PC-9 (cell line): ENCODE data around the gene GSTA5. TPM values are rescaled to one million over a fixed set of nuclear protein-coding genes. Genes with fewer than 3 reads are reported as not detected.
"Not testable (repeated sequence)": the region's sequence is repeated elsewhere in the genome, so short reads cannot be mapped to it uniquely, and the experiment has no call there.

Experiments used
- BruUV-seq: library from RNA; stranded (reverse); fragments of 400-500 nt; replicated peaks from 2 replicates; lab custom pipeline; 2021; lab: Mats Ljungman, UMichigan
- CTCF ChIA-PET: fragments of 300-600 bp; sonication (Branson Sonifier 250); formaldehyde crosslinking; loops from one replicate; lab custom pipeline; 2022; ENCODE audit warnings: antibody characterized with exemption; lab: Charles Lee
- POLR2A ChIA-PET: fragments of 300-600 bp; sonication (Branson Sonifier 250); formaldehyde crosslinking; loops from one replicate; lab custom pipeline; 2022; ENCODE audit warnings: antibody characterized with exemption; ENCODE audit not compliant: unreplicated experiment; lab: Charles Lee
- DNase-seq, 2 experiments: peaks; one replicate each; pipeline versions ENCODE4 v3.0.0 to v3.0.0-alpha.2; 2015 to 2022; ENCODE audit warnings: mixed read lengths in 1 of 2
- H2AFZ ChIP-seq: fragments of 200-600 bp; sonication (generic); 2 replicates; pipeline ENCODE4 v1.8.1; 2017; ENCODE audit warnings: antibody characterized with exemption
- H3F3A ChIP-seq: fragments of 200-600 bp; sonication (generic); 2 replicates; pipeline ENCODE4 v1.8.1; 2017; ENCODE audit warnings: antibody characterized with exemption, mild to moderate bottlenecking, low read depth; ENCODE audit not compliant: insufficient read depth
- H3K27ac ChIP-seq: fragments of 200-600 bp; sonication (generic); 2 replicates; pipeline ENCODE4 v1.6.1; 2016; ENCODE audit warnings: mixed run types
- H3K27me3 ChIP-seq: fragments of 200-600 bp; sonication (generic); 2 replicates; pipeline ENCODE4 v1.6.1; 2016; ENCODE audit warnings: low read depth, mixed run types; ENCODE audit not compliant: insufficient read depth
- H3K36me3 ChIP-seq: fragments of 200-600 bp; sonication (generic); 2 replicates; pipeline ENCODE4 v1.6.1; 2016; ENCODE audit warnings: low read depth, mixed run types
- H3K4me1 ChIP-seq: fragments of 200-600 bp; sonication (generic); replicated peaks from 2 replicates; pipeline ENCODE4 v1.6.1; 2016; ENCODE audit warnings: mixed run types; ENCODE audit not compliant: insufficient read depth
- H3K4me2 ChIP-seq: fragments of 200-600 bp; sonication (generic); 2 replicates; pipeline ENCODE4 v1.6.1; 2017; ENCODE audit warnings: mixed run types
- H3K4me3 ChIP-seq: fragments of 200-600 bp; sonication (generic); 2 replicates; pipeline ENCODE4 v1.6.1; 2016; ENCODE audit warnings: mixed run types
- H3K79me2 ChIP-seq: fragments of 200-600 bp; sonication (generic); 2 replicates; pipeline ENCODE4 v1.6.1; 2017; ENCODE audit warnings: low read depth, mixed run types
- H3K9me2 ChIP-seq: fragments of 200-600 bp; sonication (generic); 2 replicates; pipeline ENCODE4 v1.8.1; 2017; ENCODE audit warnings: mild to moderate bottlenecking; ENCODE audit not compliant: insufficient read depth
- H3K9me3 ChIP-seq: fragments of 200-600 bp; sonication (generic); 2 replicates; pipeline ENCODE4 v1.8.1; 2016; ENCODE audit warnings: low read depth; ENCODE audit not compliant: insufficient read depth
- H4K20me1 ChIP-seq: fragments of 200-600 bp; sonication (generic); 2 replicates; pipeline ENCODE4 v1.8.1; 2017; ENCODE audit not compliant: insufficient read depth
- EZH2 ChIP-seq: fragments of 200-600 bp; sonication (generic); IDR thresholded peaks from 2 replicates; pipeline ENCODE4 v1.8.0; 2017; ENCODE audit warnings: antibody characterized with exemption, low read depth
- intact Hi-C: fragments of 100-400 bp; cut with micrococcal nuclease; formaldehyde crosslinking; loops from one replicate; pipeline ENCODE4 v1.10.0; 2022; ENCODE audit not compliant: unreplicated experiment
- total RNA-seq: library from RNA; stranded (reverse); gene quantifications from 2 replicates; pipeline ENCODE4 v1.2.3, GENCODE V29; 2021
- TF ChIP-seq, protein P1 (sequence below): fragments of 200-600 bp; sonication (generic); conservative IDR thresholded peaks from 2 replicates; pipeline ENCODE4 v1.6.1; 2017; ENCODE audit warnings: mixed run types, antibody characterized with exemption, mild to moderate bottlenecking, moderate library complexity

Gene GSTA5
- total RNA-seq, 1 experiment from 2014 or later: not detected

DNA sequence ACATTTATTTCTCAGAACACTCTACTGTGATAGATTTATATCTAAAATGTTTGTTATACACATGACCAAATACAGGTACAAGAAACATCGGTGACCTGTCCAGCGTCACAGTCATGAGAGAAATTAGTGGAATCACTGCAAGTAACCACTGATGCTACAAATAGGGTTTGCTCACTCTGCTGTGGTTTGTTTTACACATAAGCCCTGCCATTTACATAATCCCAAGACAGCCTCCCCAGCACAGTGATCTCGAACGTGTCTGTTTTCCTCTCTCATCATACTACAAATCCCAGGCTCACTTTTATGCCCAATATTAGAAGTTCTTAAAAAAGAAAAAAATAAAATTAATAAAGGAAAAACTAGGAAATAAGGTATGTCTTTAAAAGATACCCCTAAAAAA, 30.8 kb downstream of the GSTA5 start:
- H4K20me1 ChIP-seq, CTCF ChIA-PET, H2AFZ ChIP-seq, H3K4me1 ChIP-seq, H3K79me2 ChIP-seq, H3K36me3 ChIP-seq, H3K27me3 ChIP-seq, H3K4me3 ChIP-seq, DNase-seq, H3F3A ChIP-seq, H3K27ac ChIP-seq, H3K9me3 ChIP-seq, POLR2A ChIA-PET, BruUV-seq, H3K4me2 ChIP-seq, H3K9me2 ChIP-seq: not testable (repeated sequence)
- intact Hi-C loops: loop anchor here (10.0 kb wide), 1 partner anchor 85 kb away; no protein-coding TSS in a partner anchor

DNA sequence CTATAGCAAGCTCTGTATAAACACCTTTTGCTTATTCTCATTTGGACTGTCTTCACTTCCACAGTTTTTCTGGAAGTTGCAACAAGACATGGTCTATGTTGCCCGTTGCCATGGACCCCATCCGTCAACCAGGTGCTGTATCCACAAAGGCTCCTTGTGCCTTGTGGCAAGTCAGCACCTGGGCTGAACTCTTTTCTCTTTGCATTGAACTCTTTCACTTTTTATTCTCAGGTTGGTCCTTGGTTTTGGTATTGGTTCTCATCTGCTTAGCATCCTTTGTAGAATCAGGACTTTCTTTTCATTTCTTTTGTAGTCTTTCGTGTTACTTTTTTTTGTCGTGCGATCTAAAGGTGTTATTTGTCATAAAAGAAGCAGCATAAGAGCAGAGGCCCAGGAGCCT, 32.0 kb downstream of the GSTA5 start:
- no peak overlapping the region for H2AFZ ChIP-seq

DNA sequence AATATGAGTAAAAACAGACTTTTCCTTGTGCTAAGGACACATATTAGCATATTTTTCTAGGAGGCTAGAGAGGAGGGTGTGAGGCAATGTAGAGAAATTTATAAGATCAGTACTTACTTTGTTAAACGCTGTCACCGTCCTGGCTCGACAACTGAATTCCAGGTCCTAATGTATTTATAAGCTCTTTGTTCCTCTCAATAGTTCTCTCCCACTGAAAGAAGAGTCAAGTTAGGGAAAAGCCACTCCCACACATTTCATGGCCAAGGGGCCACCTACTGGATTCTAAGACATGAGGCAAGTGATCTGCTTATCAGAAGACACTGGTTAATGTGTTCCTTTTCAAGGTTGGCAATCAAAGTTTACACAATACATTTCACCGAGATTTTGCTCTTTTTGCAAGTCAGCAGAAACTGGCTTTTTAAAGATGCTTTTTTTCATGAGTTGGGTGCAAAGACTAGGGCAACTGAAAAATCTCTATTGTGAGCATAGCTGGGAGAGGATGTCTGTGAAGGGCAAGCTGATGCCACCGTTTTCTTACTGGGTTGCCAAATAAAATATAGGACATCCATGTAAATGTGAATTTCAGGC, 36.9 kb downstream of the GSTA5 start, which contains the start of gene GSTA1:
GSTA1 (minus strand) TSS at position 149 of the 588 bp plus-strand sequence. CDS start 4,549 bp downstream, outside the sequence.
- BruUV-seq, CTCF ChIA-PET, H3K4me2 ChIP-seq, H3K9me3 ChIP-seq, H3K4me1 ChIP-seq, H3K27me3 ChIP-seq, DNase-seq, H2AFZ ChIP-seq, H3K9me2 ChIP-seq, POLR2A ChIA-PET, H3F3A ChIP-seq, H3K4me3 ChIP-seq, intact Hi-C loops, H3K79me2 ChIP-seq, H3K27ac ChIP-seq, H4K20me1 ChIP-seq, H3K36me3 ChIP-seq: not testable (repeated sequence)

More for the DNA sequence above, 32.0 kb downstream of the GSTA5 start:
- Histone ChIP-seq H3K4me2 (no peak overlapping the region), H3K36me3 (no peaks in the 10 kb centered on the region), H4K20me1 (no peaks in the 10 kb centered on the region), H3K9me3 (no peaks in the 10 kb centered on the region), H3K9me2 (no peaks in the 10 kb centered on the region), H3K27me3 (no peaks in the 10 kb centered on the region), H3K4me3 (no peak overlapping the region), H3K4me1 (no peaks in the 10 kb centered on the region), H3K27ac (no peak overlapping the region), H3K79me2 (no peaks in the 10 kb centered on the region), H3F3A (no peaks in the 10 kb centered on the region)
- no TSS peak for BruUV-seq
- ChIA-PET POLR2A (no interaction called here), CTCF (no interaction called here)
- intact Hi-C loops: no loop called here
- TF ChIP-seq, protein P1, sequence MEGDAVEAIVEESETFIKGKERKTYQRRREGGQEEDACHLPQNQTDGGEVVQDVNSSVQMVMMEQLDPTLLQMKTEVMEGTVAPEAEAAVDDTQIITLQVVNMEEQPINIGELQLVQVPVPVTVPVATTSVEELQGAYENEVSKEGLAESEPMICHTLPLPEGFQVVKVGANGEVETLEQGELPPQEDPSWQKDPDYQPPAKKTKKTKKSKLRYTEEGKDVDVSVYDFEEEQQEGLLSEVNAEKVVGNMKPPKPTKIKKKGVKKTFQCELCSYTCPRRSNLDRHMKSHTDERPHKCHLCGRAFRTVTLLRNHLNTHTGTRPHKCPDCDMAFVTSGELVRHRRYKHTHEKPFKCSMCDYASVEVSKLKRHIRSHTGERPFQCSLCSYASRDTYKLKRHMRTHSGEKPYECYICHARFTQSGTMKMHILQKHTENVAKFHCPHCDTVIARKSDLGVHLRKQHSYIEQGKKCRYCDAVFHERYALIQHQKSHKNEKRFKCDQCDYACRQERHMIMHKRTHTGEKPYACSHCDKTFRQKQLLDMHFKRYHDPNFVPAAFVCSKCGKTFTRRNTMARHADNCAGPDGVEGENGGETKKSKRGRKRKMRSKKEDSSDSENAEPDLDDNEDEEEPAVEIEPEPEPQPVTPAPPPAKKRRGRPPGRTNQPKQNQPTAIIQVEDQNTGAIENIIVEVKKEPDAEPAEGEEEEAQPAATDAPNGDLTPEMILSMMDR: no peak
- no peak for TF ChIP-seq EZH2
- no peak for DNase-seq

DNA sequence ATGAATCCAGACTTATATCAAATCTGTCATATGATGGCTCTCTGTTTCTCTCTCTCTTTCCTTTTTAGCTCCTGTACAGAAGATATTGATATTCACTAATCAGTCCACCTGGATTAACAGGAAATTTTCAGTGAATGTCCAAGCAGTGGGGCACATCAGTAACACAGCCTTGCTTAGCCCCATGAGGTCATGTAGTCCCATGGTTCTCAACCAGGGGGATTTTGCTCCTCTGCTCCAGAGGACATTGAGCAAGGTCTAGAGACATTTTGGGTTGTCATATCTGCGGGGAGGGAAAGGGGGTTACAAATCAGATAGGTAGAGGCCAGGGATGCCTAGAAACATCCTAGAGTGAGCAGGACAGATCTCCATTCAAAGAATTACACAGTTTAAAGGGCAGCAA, 37.8 kb downstream of the GSTA5 start:
- H3K9me2 ChIP-seq: no peaks in the 10 kb centered on the region
- H3K27me3 ChIP-seq: no peaks in the 10 kb centered on the region
- POLR2A ChIA-PET: no interaction called here
- H2AFZ ChIP-seq: no peak overlapping the region
- H3K4me3 ChIP-seq: no peak overlapping the region
- DNase-seq: no peak
- H3F3A ChIP-seq: no peaks in the 10 kb centered on the region
- no peaks in the 10 kb centered on the region for H3K36me3 ChIP-seq
- no TSS peak for BruUV-seq
- H3K79me2 ChIP-seq: no peaks in the 10 kb centered on the region
- no peaks in the 10 kb centered on the region for H3K9me3 ChIP-seq
- H3K4me2 ChIP-seq: no peak overlapping the region
- CTCF ChIA-PET: no interaction called here
- H4K20me1 ChIP-seq: no peaks in the 10 kb centered on the region
- H3K4me1 ChIP-seq: no peaks in the 10 kb centered on the region
- intact Hi-C loops: no loop called here
- TF ChIP-seq EZH2: no peak
- TF ChIP-seq, protein P1: no peak
- H3K27ac ChIP-seq: no peak overlapping the region
